Kidney (tissue), 14 donors: ENCODE results near the gene ARX. TPM values are rescaled to one million over a fixed set of nuclear protein-coding genes. Genes with fewer than 3 reads are reported as not detected.

Experiments used
- DNase-seq, 5 donors: peaks; one replicate each; pipeline ENCODE4 v3.0.0-alpha.2; 2013 to 2020
- FAIRE-seq: peaks from 2 replicates; lab custom pipeline; 2012; peaks lifted over from hg19 to GRCh38; lab: Jason Lieb, UNC
- H3K27ac ChIP-seq, 2 donors: one replicate each; pipeline ENCODE4 v1.7.0; 2013; ENCODE audit warnings: low read depth in 2 of 2, low read length in 2 of 2, inconsistent platforms in 1 of 2
- H3K27me3 ChIP-seq: one replicate; pipeline ENCODE4 v1.7.1; 2013; ENCODE audit warnings: low read length, inconsistent platforms; ENCODE audit not compliant: control insufficient read depth, insufficient read depth
- H3K36me3 ChIP-seq, 3 donors: one replicate each; pipeline versions ENCODE4 v1.7.0 to v1.7.1; 2013; ENCODE audit warnings: low read length in 3 of 3, control low read depth in 1 of 3, inconsistent platforms in 1 of 3; ENCODE audit not compliant: insufficient read depth in 3 of 3, control insufficient read depth in 2 of 3
- H3K4me1 ChIP-seq, 3 donors: one replicate each; pipeline versions ENCODE4 v1.7.0 to v1.7.1; 2013; ENCODE audit warnings: low read length in 3 of 3, inconsistent platforms in 1 of 3, low read depth in 1 of 3; ENCODE audit not compliant: control insufficient read depth in 2 of 3, insufficient read depth in 2 of 3
- H3K4me3 ChIP-seq, 3 donors: one replicate each; pipeline versions ENCODE4 v1.7.0 to v1.8.1; 2013; ENCODE audit warnings: low read length in 3 of 3, control low read depth in 1 of 3, inconsistent platforms in 1 of 3
- H3K9ac ChIP-seq, 3 donors: one replicate each; pipeline versions ENCODE4 v1.7.0 to v1.7.1; 2013; ENCODE audit warnings: low read length in 3 of 3, control low read depth in 1 of 3, inconsistent platforms in 1 of 3
- H3K9me3 ChIP-seq, 3 donors: one replicate each; pipeline versions ENCODE4 v1.7.0 to v1.7.1; 2013; ENCODE audit warnings: low read length in 3 of 3, control low read depth in 1 of 3, inconsistent platforms in 1 of 3; ENCODE audit not compliant: control insufficient read depth in 2 of 3, insufficient read depth in 1 of 3
- intact Hi-C: fragments of 100-400 bp; cut with DNase I; formaldehyde crosslinking; loops from one replicate; pipeline ENCODE4 v1.11.1; 2022
- polyA plus RNA-seq: library from polyadenylated mRNA; stranded (reverse); fragments of 350-450 nt; fragmentation: Illumina TruSeq; extraction: RNeasy Lipid Tissue Mini Kit (QIAGEN cat#74804); gene quantifications from one replicate; pipeline ENCODE4 v1.2.3, GENCODE V29; 2014; ENCODE audit warnings: low read depth, low replicate concordance; ENCODE audit not compliant: insufficient read depth
- total RNA-seq: library from RNA; stranded (reverse); fragmentation: NEBNext Ultra II Directional; extraction: Animal tissue kit (Norgen Biotek cat#: 25700); gene quantifications from one replicate; pipeline ENCODE4 v1.2.1, GENCODE V29; 2021
- TF ChIP-seq, protein P1 (sequence below): IDR thresholded peaks from 3 replicates; pipeline ENCODE4 v1.5.1; 2012; ENCODE audit warnings: mild to moderate bottlenecking, moderate library complexity, borderline replicate concordance; ENCODE audit not compliant: insufficient read depth; ENCODE audit errors: extremely low read depth
- donor health status: control.
- donor health status: control.
- donor health status: control.
- donor health status: control.
- donor health status: control.
- donor health status: DM: yes; HTN: yes; CAD: no.
- donor health status: Normal renal cell carcinoma (clear cell type).

Gene ARX
- total and polyA plus RNA-seq, 2 donors from 2014 or later: 0.13 to 0.31 TPM

DNA sequence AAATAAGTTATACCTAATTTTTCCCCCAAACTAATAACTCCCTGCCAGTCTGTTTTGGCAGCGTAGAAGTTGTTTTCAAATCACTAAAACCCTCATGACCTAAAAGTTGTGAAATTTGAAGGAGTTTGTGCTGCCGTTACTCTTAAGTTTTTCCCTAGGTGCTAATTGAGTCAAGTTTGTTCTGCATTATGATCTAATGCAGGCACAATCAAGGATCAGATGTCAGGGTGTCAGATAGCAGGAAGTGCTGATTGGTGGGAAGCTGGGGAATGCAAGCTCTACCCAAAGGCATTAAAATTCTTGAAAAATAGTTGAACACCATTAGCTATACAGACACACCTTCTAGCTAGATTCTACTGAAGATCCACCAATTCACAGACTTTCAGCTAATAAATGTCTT, 51.9 kb downstream of the ARX start:
- H3K27ac ChIP-seq: no peak overlapping the region
- intact Hi-C loops: no loop called here
- no peak overlapping the region for H3K4me3 ChIP-seq
- no peaks in the 10 kb centered on the region for H3K4me1 ChIP-seq
- no peaks in the 10 kb centered on the region for H3K9me3 ChIP-seq
- DNase-seq: peak in 1 of 5 donors; percentile 9
- H3K36me3 ChIP-seq: no peaks in the 10 kb centered on the region
- TF ChIP-seq, protein P1, sequence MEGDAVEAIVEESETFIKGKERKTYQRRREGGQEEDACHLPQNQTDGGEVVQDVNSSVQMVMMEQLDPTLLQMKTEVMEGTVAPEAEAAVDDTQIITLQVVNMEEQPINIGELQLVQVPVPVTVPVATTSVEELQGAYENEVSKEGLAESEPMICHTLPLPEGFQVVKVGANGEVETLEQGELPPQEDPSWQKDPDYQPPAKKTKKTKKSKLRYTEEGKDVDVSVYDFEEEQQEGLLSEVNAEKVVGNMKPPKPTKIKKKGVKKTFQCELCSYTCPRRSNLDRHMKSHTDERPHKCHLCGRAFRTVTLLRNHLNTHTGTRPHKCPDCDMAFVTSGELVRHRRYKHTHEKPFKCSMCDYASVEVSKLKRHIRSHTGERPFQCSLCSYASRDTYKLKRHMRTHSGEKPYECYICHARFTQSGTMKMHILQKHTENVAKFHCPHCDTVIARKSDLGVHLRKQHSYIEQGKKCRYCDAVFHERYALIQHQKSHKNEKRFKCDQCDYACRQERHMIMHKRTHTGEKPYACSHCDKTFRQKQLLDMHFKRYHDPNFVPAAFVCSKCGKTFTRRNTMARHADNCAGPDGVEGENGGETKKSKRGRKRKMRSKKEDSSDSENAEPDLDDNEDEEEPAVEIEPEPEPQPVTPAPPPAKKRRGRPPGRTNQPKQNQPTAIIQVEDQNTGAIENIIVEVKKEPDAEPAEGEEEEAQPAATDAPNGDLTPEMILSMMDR: no peak
- H3K9ac ChIP-seq: no peak overlapping the region
- H3K27me3 ChIP-seq: no peaks in the 10 kb centered on the region
- no peak for FAIRE-seq

DNA sequence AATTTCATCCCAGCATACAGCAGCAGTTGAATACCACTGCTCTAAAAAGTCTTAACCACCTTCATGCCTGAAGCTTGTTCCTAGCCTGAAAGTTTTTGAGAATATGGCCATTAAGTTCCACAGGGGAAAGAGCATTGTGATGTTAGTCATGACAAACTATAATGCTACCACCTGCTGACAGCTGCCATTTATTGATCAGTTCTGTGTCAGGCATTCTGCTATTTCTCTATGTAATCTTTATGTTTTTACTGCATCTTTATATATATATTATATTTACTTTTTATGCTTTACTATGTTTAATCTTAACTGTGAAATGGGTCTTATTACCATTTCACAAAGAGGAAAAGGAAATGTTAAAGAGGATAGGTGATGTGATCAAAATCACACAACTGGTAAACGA, 54.0 kb downstream of the ARX start:
- DNase-seq: no peak
- intact Hi-C loops: no loop called here
- H3K36me3 ChIP-seq: no peaks in the 10 kb centered on the region
- no peaks in the 10 kb centered on the region for H3K4me1 ChIP-seq
- no peak for FAIRE-seq
- no peak overlapping the region for H3K4me3 ChIP-seq
- TF ChIP-seq, protein P1: no peak
- no peaks in the 10 kb centered on the region for H3K9me3 ChIP-seq
- H3K27ac ChIP-seq: no peak overlapping the region
- H3K27me3 ChIP-seq: no peaks in the 10 kb centered on the region
- no peak overlapping the region for H3K9ac ChIP-seq

DNA sequence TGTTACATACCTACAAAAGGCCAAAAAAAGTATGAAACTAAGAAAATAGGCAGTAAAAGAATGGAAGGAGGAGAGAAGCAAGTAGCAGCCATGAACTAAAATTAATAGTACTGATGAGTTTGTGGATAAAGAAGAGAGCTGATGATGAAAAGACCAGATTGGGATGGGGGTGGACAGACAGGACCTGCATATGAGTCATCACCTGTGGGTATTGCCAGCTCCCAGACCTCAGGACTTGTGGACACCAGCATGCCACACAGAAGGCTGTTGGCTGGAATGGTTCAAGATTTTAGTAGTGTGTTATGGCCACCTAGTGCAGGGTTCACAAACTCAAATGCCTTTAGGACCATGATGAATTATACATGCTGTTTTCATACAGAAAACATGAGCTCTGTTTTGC, 58.9 kb downstream of the ARX start:
- intact Hi-C loops: no loop called here
- no peak for FAIRE-seq

More for the DNA sequence above, 58.9 kb downstream of the ARX start:
- Histone ChIP-seq H3K9ac (no peak overlapping the region), H3K27ac (no peak overlapping the region), H3K27me3 (no peaks in the 10 kb centered on the region), H3K4me1 (no peaks in the 10 kb centered on the region), H3K9me3 (no peaks in the 10 kb centered on the region), H3K4me3 (no peak overlapping the region), H3K36me3 (no peaks in the 10 kb centered on the region)
- TF ChIP-seq, protein P1: no peak
- no peak for DNase-seq
